OCI-LY3 (cell line): ENCODE data around the gene CR1L.

ENCODE experiments used
- H2AFZ ChIP-seq: fragments of 200-600, 300-600 bp; shearing (Covaris generic); 2 replicates; pipeline ENCODE4 v1.6.0; 2014; ENCODE audit warnings: antibody characterized with exemption, low read depth, low read length
- H3K27ac ChIP-seq: fragments of 200-600, 300-600 bp; sonication (generic); 2 replicates; pipeline ENCODE4 v1.5.1; 2014; ENCODE audit warnings: mild to moderate bottlenecking, low read length, moderate library complexity, mixed read lengths
- H3K27me3 ChIP-seq: fragments of 200-600, 300-600 bp; sonication (generic); 2 replicates; pipeline ENCODE4 v1.6.1; 2014; ENCODE audit warnings: low read depth, low read length, mixed read lengths
- H3K36me3 ChIP-seq: fragments of 200-600, 300-600 bp; sonication (generic); replicated peaks from 2 replicates; pipeline ENCODE3; 2014; ENCODE audit warnings: low read depth, low read length, mixed read lengths
- H3K4me1 ChIP-seq: fragments of 300-600, 200-600 bp; sonication (generic); 2 replicates; pipeline ENCODE4 v1.6.1; 2014; ENCODE audit warnings: low read length, mixed read lengths
- H3K4me2 ChIP-seq: fragments of 200-600, 300-600 bp; sonication (generic); 2 replicates; pipeline ENCODE4 v1.6.1; 2014; ENCODE audit warnings: low read length, mixed read lengths
- H3K4me3 ChIP-seq: fragments of 300-600, 200-600 bp; sonication (generic); 2 replicates; pipeline ENCODE4 v1.5.1; 2014; ENCODE audit warnings: antibody characterized with exemption, mild to moderate bottlenecking, low read length, moderate library complexity
- H3K79me2 ChIP-seq: fragments of 300-600, 200-600 bp; shearing (Covaris generic); 2 replicates; pipeline ENCODE4 v1.6.1; 2014; ENCODE audit warnings: mild to moderate bottlenecking, low read length, mixed read lengths
- H3K9ac ChIP-seq: fragments of 300-600, 200-600 bp; shearing (Covaris generic); 2 replicates; pipeline ENCODE4 v1.6.0; 2014; ENCODE audit warnings: mild to moderate bottlenecking, low read length, moderate library complexity
- H3K9me3 ChIP-seq: fragments of 200-600, 300-600 bp; shearing (Covaris generic); 2 replicates; pipeline ENCODE4 v1.6.1; 2014; ENCODE audit warnings: low read length, mixed read lengths; ENCODE audit not compliant: insufficient read depth
- H4K20me1 ChIP-seq: fragments of 200-600, 300-600 bp; sonication (generic); 2 replicates; pipeline ENCODE4 v1.6.1; 2016; ENCODE audit warnings: low read length, mixed read lengths; ENCODE audit not compliant: insufficient read depth
- CTCF ChIP-seq: fragments of 200-600, 300-600 bp; sonication (generic); IDR thresholded peaks from 2 replicates; pipeline ENCODE4 v1.5.1; 2014; ENCODE audit warnings: antibody characterized with exemption, low read length, low read depth
- EZH2phosphoT487 ChIP-seq: fragments of 200-600 bp; shearing (Covaris generic); IDR thresholded peaks from 2 replicates; pipeline ENCODE4 v1.6.1; 2018; ENCODE audit warnings: antibody characterized with exemption, mixed run types, low read depth

The CR1L gene

GRCh38 chr1:207649865-207650580 lies 5.1 kb downstream of the CR1L start:
- H4K20me1 ChIP-seq: no peaks in the 10 kb centered on the region
- no peak for TF ChIP-seq CTCF
- TF ChIP-seq EZH2phosphoT487: no peak
- no peak overlapping the region for H2AFZ ChIP-seq
- peaks cover 59% of the 10 kb centered on the region for H3K4me1 ChIP-seq
- H3K4me2 ChIP-seq: peak overlapping the region; percentile 29
- H3K79me2 ChIP-seq: no peaks in the 10 kb centered on the region
- no peaks in the 10 kb centered on the region for H3K36me3 ChIP-seq
- H3K9ac ChIP-seq: no peak overlapping the region
- no peak overlapping the region for H3K4me3 ChIP-seq
- peaks cover 22% of the 10 kb centered on the region; the same call in 1 of the 2 replicates for H3K27me3 ChIP-seq
- peak overlapping the region; percentile 43 for H3K27ac ChIP-seq
- no peaks in the 10 kb centered on the region for H3K9me3 ChIP-seq

GRCh38 chr1:207651583-207651982 lies 6.7 kb downstream of the CR1L start:
- Histone ChIP-seq H4K20me1 (no peaks in the 10 kb centered on the region), H3K4me2 (no peak overlapping the region), H3K36me3 (no peaks in the 10 kb centered on the region), H3K79me2 (no peaks in the 10 kb centered on the region), H2AFZ (no peak overlapping the region), H3K9ac (no peak overlapping the region), H3K27ac (no peak overlapping the region), H3K4me3 (no peak overlapping the region), H3K27me3 (peaks cover 17% of the 10 kb centered on the region; the same call in 1 of the 2 replicates), H3K9me3 (no peaks in the 10 kb centered on the region), H3K4me1 (peaks cover 53% of the 10 kb centered on the region)
- TF ChIP-seq CTCF: no peak
- no peak for TF ChIP-seq EZH2phosphoT487

GRCh38 chr1:207654320-207654719 lies 9.4 kb downstream of the CR1L start:
- H3K4me3 ChIP-seq: no peak overlapping the region
- H3K4me2 ChIP-seq: no peak overlapping the region
- TF ChIP-seq EZH2phosphoT487 (no peak), CTCF (no peak)

GRCh38 chr1:207658408-207658807 lies 13.5 kb downstream of the CR1L start:
- TF ChIP-seq CTCF (no peak), EZH2phosphoT487 (no peak)
- Histone ChIP-seq H3K4me3 (no peak overlapping the region), H3K9ac (no peak overlapping the region), H3K79me2 (no peaks in the 10 kb centered on the region), H3K27ac (no peak overlapping the region), H3K4me2 (no peak overlapping the region), H3K36me3 (no peaks in the 10 kb centered on the region), H3K27me3 (peaks cover 17% of the 10 kb centered on the region), H4K20me1 (no peaks in the 10 kb centered on the region), H3K9me3 (no peaks in the 10 kb centered on the region), H2AFZ (no peak overlapping the region), H3K4me1 (peaks cover 3% of the 10 kb centered on the region; the same call in 1 of the 2 replicates)

More at GRCh38 chr1:207654320-207654719, 9.4 kb downstream of the CR1L start:
- H3K4me1 ChIP-seq: peaks cover 31% of the 10 kb centered on the region
- H2AFZ ChIP-seq: peak overlapping the region; percentile 22; the same call in 1 of the 2 replicates
- H3K27ac ChIP-seq: no peak overlapping the region
- no peaks in the 10 kb centered on the region for H3K36me3 ChIP-seq
- no peak overlapping the region for H3K9ac ChIP-seq
- H3K79me2 ChIP-seq: no peaks in the 10 kb centered on the region
- no peaks in the 10 kb centered on the region for H4K20me1 ChIP-seq
- no peaks in the 10 kb centered on the region for H3K9me3 ChIP-seq
- peaks cover 21% of the 10 kb centered on the region for H3K27me3 ChIP-seq
